GM19438 (cell line): Measurements from ENCODE around the gene PRDX4.
"Not testable (repeated sequence)": the region's sequence is repeated elsewhere in the genome, so short reads cannot be mapped to it uniquely, and the experiment has no call there.

Source experiments
- ATAC-seq: cut with Tn5 transposase; IDR thresholded peaks from one replicate; pipeline ENCODE4 v1.9.1; 2021; ENCODE audit warnings: low read depth; ENCODE audit not compliant: unreplicated experiment

The PRDX4 gene

DNA sequence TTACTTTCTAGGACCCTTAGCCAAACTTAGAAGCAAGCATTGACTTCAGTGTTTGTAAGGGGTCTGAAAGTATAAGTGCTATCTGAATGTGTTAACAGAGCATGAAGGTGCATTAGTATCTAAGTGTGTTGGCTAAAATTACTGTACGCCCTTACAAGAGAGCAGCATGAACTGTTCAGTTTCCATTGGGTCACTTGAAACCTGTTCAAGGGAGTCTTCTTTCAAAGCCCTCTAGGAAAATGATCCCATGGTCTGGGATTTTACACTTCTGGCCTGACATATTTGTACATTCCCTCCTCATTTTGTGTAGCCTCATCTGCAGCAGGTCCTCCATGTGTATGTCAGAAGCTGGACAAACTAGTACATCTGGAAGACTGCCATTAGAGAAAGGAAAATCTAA is 3.2 kb downstream of the PRDX4 start:
- ATAC-seq: no peak

DNA sequence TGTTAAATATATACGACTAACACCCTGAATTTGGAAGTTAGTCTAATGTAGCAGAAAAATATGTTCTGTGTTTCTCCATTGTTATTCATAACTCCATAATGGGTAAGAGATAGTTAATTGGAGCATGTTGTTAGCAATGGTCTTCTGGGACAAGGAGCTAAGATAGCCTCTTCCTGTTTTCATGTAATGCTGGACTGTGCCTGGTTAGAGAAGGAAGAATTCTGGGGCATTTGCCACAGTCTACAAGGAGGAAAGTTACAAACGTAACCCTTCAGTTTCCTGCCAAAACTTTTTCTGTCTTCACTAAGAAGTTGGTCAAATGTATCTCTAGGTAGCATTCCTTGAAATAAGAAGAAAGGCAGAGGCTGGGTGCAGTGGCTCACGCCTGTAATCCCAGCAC is 5.8 kb downstream of the PRDX4 start:
- no peak for ATAC-seq

DNA sequence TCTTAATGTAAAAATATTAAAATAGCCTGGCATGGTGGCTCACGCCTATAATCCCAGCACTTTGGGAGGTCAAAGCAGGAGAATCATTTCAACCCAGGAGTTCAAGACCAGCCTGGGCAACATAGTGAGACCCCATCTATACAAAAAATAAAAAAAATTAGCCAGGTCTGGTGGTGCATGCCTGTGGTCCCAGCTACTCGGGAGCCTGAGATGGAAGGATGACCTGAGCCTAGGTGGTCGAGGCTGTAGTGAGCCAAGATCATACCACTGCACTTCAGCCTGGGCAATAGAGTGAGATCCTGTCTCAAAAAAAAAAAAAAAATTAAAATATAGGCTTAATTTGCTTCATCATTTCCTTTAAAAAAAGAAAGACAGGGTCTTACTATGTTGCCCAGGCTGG is 9.2 kb downstream of the PRDX4 start:
- ATAC-seq: not testable (repeated sequence)

DNA sequence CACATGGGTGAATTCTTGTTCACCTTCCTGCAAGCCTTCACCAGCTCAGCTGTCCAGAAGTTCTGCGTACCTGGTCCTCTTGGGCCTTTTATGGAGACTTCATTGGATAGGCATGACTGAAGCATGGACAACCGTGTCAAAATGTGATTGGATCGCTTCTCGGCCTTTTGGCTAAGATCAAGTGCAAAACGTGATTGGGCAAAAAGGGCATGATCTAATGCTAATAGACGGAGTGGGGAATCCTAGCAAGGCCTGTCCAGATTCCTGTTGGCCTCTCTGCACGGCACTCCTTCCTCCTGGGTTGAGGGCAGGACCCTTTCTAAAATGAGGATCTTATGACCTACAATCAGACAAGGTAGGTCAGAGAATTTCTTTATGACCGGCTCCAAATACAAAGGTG is 24.9 kb downstream of the PRDX4 start:
- ATAC-seq: no peak

DNA sequence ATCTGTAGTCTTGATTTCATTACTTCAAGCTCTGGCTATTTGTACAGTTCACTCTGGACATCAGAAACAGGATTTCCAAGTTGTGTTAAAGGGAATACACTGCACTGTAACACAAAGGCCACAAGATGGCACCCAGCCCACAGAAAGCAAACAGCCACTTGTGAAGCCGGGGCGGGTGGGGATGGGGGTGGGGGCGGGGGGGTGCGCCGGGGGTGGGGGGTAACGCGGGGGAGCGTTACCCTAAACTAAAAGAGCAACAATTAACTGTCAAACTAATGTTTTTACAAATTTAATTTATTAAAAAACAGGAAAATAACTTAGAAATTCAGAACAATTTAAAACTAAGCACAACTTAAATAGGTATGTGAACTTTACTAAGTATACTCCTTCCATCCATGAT is 27.3 kb downstream of the PRDX4 start:
- peak; percentile 75 for ATAC-seq

DNA sequence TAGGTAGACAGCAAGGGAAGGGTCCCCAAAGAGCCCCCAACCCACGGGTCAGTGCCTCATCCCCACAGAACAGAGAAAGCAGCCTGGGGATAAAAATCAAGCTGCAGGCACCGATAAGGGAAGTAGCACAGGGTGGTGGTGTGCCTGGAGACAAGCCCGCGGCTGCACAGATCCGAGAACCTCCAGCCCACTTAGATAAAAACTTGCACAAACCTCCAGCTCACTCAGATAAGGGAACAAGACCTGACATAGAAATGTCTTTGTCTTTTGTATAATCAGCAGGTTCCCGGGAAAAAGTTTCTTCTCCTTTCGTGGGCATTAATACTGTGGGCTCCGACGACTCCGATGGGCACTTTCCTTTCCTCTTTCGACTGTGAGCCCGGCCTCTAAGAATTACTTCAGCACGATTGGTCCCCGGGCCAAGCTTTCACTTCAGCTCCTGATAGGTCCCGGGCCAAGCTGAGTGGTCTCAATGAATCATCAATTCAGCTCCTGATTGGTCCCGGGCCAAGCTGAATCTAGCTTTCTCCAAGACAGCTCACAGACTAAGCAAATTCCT is 32.4 kb downstream of the PRDX4 start:
- peak; percentile 64 for ATAC-seq

DNA sequence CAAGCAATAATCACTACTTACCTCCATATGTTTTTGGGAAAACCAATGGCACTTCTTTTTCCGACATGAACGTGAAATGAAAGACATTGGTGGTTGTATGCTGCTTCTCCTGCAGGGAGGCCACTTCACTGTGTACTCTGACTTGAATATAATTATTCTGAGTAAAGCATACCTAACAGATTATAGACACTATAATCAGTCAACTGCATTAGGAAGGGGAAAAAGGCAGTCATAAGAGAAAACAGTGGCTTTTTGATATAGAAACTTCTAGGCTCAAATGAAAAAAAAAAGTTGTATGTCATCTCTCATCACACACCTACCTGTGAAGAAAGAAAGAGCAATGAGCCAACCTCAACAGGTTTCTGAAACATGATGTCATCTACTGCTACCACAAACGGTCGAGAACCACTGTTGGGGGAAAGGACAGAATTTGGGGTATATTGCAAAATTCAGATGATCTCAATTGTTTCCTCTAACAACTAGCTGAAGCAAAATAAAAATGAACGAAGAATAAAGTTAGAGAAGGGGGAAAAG is 37.4 kb downstream of the PRDX4 start:
- ATAC-seq: no peak

DNA sequence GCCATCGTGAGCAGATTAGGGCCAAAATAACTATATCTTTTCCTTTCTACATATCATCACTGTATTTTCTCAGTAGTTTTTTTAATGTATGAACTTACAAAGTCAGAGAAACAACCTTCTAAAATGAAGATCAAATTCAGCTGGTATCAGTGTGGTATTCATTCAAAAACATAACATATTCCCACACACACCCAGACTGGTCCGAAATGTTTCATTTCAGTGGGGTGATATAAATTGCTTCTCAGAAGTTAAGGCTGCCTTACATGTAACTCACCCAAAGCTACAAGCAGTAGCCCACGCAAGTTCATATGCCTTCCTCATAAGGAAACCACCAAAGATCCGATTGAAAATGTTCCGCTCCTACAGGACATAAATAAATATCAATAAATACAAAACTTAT is 37.9 kb downstream of the PRDX4 start:
- ATAC-seq: no peak

DNA sequence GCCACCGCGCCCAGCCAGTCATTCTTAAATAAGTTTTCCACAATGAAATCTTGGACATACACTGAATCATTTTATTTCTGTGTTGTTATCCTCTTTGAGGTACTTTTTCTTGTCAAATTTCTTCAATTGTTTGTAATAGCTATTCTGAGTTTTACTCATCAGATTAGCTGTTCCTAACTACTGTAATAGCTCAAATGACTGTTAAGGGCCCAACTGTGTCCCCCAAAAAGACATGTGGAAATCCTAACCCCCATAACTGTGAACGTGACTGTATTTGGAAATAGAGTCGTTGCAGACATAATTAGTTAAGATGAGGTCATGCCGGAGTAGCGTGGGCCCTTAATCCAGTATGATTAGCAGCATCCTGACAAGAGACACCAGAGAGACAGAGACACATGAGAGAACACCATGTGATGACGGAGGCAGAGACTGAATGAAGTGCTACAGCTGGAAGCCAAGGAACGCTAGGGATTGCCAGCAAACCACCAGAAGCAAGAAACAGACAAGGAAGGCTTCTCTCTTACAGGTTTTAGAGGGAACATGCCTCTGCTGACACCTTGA is 52.9 kb downstream of the PRDX4 start:
- ATAC-seq: no peak

DNA sequence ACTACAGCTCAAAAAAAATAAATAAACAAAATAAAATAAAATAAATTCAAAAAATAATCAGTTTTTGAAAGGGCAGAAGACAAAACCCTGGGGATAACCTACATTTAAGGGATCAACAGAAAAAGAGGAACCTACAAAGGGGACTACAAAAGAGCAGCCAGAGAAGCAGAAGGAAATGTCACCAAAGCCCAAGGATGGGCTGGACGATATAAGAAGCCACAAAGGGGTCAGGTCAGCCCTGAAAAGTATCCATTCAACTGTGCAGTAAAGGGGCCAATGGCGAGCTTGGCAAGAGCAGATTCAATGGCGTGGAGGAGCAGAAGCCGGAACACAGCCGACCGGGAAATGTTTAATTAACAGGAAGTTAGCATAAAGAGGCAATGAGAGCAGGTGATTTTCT is 58.9 kb downstream of the PRDX4 start:
- ATAC-seq: no peak

DNA sequence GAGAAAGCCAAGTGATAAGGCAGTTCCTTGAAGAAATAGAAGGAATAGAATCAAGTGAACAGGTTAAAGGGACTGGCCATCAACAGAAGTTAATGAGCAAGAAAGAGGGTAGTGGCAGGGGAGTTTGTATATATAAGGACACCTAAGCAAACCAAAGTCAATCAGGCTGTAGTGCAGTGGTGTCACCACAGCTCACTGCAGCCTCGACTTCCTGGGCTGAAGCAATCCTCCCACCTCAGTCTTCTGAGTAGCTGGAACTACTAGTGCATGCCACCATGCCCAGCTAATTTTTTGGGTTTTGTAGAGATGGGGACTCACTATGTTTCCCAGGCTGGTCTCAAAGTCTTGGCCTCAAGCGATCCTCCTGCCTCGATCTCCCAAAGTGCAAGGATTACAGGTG is 59.9 kb downstream of the PRDX4 start:
- ATAC-seq: no peak

DNA sequence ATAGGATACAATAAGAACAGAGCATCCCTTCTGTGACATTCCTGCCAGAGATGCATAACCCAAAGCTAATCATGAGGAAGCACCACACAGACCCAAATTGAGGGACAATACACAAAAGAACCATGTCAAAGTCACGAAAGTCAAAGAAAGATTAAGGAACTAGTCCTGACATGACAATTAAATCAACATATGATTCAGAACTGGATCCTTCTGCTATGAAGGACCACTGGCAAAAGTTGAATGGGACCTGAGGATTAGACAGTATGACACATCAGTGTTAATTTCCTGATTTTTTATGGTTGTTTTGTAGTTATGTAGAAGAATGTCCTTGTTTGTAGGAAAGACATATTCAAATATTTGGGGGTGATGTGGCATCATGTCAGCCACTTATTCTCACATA is 61.9 kb downstream of the PRDX4 start:
- no peak for ATAC-seq

DNA sequence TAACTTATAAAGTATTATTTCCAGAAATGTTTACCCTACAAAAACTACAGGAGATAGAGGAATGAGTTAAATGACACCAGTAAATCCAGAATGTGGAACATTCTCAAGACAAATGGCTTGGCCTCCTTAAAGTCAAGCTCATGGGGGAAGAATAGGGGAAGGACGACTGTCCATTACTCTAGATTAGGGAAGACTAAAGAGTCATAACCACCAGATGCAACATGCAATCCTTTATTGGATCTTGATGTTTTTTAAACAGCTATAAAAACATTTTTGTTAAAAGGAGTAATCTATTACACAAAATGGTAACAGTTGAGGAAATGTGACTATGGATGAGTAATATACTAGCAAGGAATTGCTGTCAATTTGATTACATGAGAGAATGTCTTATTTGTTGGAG is 64.7 kb downstream of the PRDX4 start:
- ATAC-seq: no peak

DNA sequence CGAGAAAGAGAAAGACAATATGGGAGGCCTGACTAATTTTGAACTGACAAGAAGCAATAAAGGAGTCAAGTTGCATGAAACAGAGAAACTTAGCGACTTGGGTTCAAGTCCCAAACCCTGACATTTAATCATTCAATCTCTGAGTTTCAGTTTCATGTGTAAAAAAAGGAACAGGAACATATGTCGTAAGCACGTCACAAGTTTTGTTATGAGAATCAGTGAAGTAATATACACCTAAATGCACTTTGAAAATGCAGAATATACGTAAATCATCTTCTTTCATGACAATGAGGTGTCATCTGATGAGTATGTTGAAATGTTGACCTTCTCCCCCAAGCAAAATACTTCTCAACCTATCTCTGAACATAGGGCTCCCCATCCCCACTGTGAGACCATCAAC is 65.4 kb downstream of the PRDX4 start:
- ATAC-seq: peak; percentile 71
